Astrocyte (in vitro differentiated cells and primary cell): ENCODE results near the gene CTRB1.

Source experiments
- CTCF ChIP-seq: IDR thresholded peaks from 2 replicates; pipeline ENCODE4 v1.5.1; 2011; ENCODE audit warnings: low read depth, mild to moderate bottlenecking, inconsistent platforms, low read length, moderate library complexity; ENCODE audit not compliant: insufficient read depth
- EZH2 ChIP-seq: IDR thresholded peaks from 2 replicates; pipeline ENCODE4 v1.6.1; 2012; ENCODE audit warnings: mild to moderate bottlenecking, low read length, inconsistent platforms; ENCODE audit not compliant: insufficient read depth

DNA sequence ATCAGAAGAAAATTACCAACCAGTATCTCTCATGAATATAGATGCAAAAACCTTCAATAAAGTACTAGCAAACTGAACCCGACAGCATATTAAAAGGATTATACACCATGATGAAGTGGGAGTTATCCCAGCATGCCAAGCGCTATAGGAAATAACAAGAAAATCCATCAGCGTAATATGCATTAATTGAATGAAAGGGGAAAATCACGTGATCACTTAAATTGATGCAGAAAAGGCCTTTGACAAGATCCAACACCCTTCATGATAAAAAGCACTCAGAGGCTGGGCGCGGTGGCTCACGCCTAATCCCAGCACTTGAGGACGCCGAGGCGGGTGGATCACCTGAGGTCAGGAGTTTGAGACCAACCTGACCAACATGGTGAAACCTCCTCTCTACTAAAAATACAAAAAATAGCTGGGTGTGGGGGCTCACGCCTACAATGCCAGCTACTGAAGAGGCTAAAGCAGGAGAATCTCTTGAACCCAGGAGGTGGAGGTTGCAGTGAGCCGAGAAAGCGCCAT is 16.7 kb upstream of the CTRB1 start:
- no peak for TF ChIP-seq CTCF
- no peak for TF ChIP-seq EZH2
